PC-3 (cell line): Measurements from ENCODE around the gene ANKRD10. TPM values are rescaled to one million over a fixed set of nuclear protein-coding genes. Genes with fewer than 3 reads are reported as not detected.
A peak's percentile ranks its signal among the peaks of the same experiment; 100 is the strongest.

Experiments used
- ATAC-seq: fragments of 200-7000 bp; cut with Tn5 transposase; 2 replicates; pipeline ENCODE4 v1.9.1; 2020; ENCODE audit warnings: mild to moderate bottlenecking, moderate library complexity
- BruUV-seq: library from RNA; stranded (reverse); fragments of 400-500 nt; replicated peaks from 2 replicates; lab custom pipeline; 2021; lab: Mats Ljungman, UMichigan
- CTCF ChIA-PET: fragments of 300-600 bp; sonication (Branson Sonifier 250); formaldehyde crosslinking; loops from one replicate; lab custom pipeline; 2022; ENCODE audit warnings: antibody characterized with exemption; lab: Charles Lee
- POLR2A ChIA-PET: fragments of 300-600 bp; sonication (Branson Sonifier 250); formaldehyde crosslinking; loops from one replicate; lab custom pipeline; 2022; ENCODE audit warnings: antibody characterized with exemption; ENCODE audit not compliant: unreplicated experiment; lab: Charles Lee
- DNase-seq: peaks from one replicate; pipeline ENCODE4 v3.0.0-alpha.2; 2015
- H2AFZ ChIP-seq: fragments of 300-600 bp; sonication (generic); 2 replicates; pipeline ENCODE4 v1.6.0; 2016; ENCODE audit warnings: antibody characterized with exemption, low read length
- H3F3A ChIP-seq: fragments of 300-600 bp; sonication (generic); one replicate; pipeline ENCODE4 v1.6.0; 2017; ENCODE audit warnings: antibody characterized with exemption, low read length, control low read depth, mild to moderate bottlenecking; ENCODE audit not compliant: unreplicated experiment
- H3K27ac ChIP-seq: fragments of 300-600 bp; sonication (generic); 2 replicates; pipeline ENCODE4 v1.5.1; 2016; ENCODE audit warnings: mild to moderate bottlenecking, low read length
- H3K27me3 ChIP-seq: fragments of 300-600 bp; sonication (generic); 2 replicates; pipeline ENCODE4 v1.6.1; 2016; ENCODE audit warnings: low read length, mixed read lengths
- H3K36me3 ChIP-seq: fragments of 300-600 bp; sonication (generic); 2 replicates; pipeline ENCODE4 v1.6.1; 2016; ENCODE audit warnings: low read depth, mixed run types, low read length, mixed read lengths
- H3K4me1 ChIP-seq: fragments of 300-600 bp; sonication (generic); 2 replicates; pipeline ENCODE4 v1.5.1; 2016; ENCODE audit warnings: low read length; ENCODE audit not compliant: insufficient read depth
- H3K4me2 ChIP-seq: fragments of 300-600 bp; sonication (generic); 2 replicates; pipeline ENCODE4 v1.6.0; 2016; ENCODE audit warnings: low read length
- H3K4me3 ChIP-seq: fragments of 300-600 bp; sonication (generic); 2 replicates; pipeline ENCODE4 v1.5.1; 2016; ENCODE audit warnings: mild to moderate bottlenecking, low read length, mixed read lengths
- H3K79me2 ChIP-seq: fragments of 300-600 bp; sonication (generic); 2 replicates; pipeline ENCODE4 v1.6.1; 2017; ENCODE audit warnings: low read length, mixed read lengths
- H3K9ac ChIP-seq: fragments of 300-600 bp; sonication (generic); 2 replicates; pipeline ENCODE4 v1.6.0; 2016; ENCODE audit warnings: mild to moderate bottlenecking, low read length
- H3K9me2 ChIP-seq: fragments of 300-600 bp; sonication (generic); replicated peaks from 2 replicates; pipeline ENCODE4 v1.6.1; 2016; ENCODE audit warnings: mixed run types, low read length, mixed read lengths
- H3K9me3 ChIP-seq: fragments of 300-600 bp; sonication (generic); 2 replicates; pipeline ENCODE4 v1.6.1; 2016; ENCODE audit warnings: low read length, mixed read lengths
- H4K20me1 ChIP-seq: fragments of 300-600 bp; sonication (generic); 2 replicates; pipeline ENCODE4 v1.6.1; 2016; ENCODE audit warnings: low read length, mixed read lengths
- CTCF ChIP-seq: fragments of 300-600 bp; sonication (generic); conservative IDR thresholded peaks from 2 replicates; pipeline ENCODE4 v1.5.1; 2017; ENCODE audit warnings: antibody characterized with exemption, low read depth, mild to moderate bottlenecking, low read length
- EZH2 ChIP-seq: fragments of 300-600 bp; sonication (generic); IDR thresholded peaks from one replicate; pipeline ENCODE4 v1.6.1; 2017; ENCODE audit warnings: antibody characterized with exemption, mild to moderate bottlenecking, low read length; ENCODE audit not compliant: unreplicated experiment
- EZH2phosphoT487 ChIP-seq: fragments of 300-600 bp; sonication (generic); IDR thresholded peaks from 2 replicates; pipeline ENCODE4 v1.6.1; 2018; ENCODE audit warnings: mild to moderate bottlenecking, antibody characterized with exemption, low read length, borderline replicate concordance
- intact Hi-C: fragments of 100-400 bp; cut with micrococcal nuclease; formaldehyde crosslinking; loops from 2 replicates; pipeline ENCODE4 v1.9.0; 2023
- total RNA-seq: library from RNA; depleted of rRNA; stranded (reverse); fragments of >200 nt; gene quantifications from 2 replicates; pipeline ENCODE4 v1.2.3, GENCODE V29; 2014

The ANKRD10 gene
- total RNA-seq, 1 experiment from 2014 or later = 60.2 TPM

DNA sequence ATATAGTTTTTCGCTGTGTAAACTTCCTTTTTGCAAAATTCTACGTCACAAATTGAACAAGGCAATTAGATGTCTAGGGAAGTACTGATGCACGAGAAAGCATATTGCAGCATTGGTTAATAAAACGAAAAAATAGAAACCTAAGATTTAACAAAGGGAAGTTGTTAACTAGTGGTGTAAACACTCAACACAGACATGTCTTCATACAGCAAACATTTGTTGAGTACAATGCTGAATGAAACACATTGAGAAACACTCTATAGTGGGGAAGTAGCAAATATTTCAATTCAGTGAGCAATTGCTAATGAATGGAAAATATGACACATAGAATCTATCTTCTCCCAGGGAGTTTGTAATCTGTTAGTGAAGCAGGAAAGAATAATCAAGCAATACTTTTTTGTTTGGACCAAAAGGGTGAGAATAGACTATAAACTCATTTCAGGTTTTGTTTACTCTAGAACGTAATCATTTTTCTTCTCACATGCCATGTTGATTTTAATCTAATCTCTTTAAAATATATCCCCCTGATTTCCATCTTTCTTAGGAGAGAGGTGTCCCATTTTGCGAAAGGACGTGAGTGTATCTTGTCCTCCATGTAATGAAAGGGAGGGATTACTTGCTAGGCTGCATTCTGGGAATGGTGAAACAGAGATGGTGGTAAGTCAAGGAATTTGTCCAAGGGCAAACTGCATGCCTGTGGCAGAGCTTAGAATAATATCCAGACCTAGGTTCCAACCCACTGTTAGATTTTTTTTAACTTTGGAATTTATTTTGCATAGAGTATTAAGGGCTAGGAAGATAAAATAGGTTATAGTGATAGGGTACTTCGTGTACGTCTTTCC, 1.7 kb upstream of the ANKRD10 start:
- H3F3A ChIP-seq = no peaks in the 10 kb centered on the region
- H2AFZ ChIP-seq = no peak overlapping the region
- H3K27ac ChIP-seq = no peak overlapping the region
- ATAC-seq (no peak), DNase-seq (peak; percentile 31)
- peaks cover 21% of the 10 kb centered on the region for H3K4me1 ChIP-seq
- intact Hi-C loops = loop anchor here (1.0 to 10.0 kb wide), 4 partner anchors 49 to 298 kb away; no protein-coding TSS in a partner anchor
- ChIA-PET CTCF (no interaction called here), POLR2A (no interaction called here)
- no peak for TF ChIP-seq EZH2phosphoT487
- no peak for TF ChIP-seq EZH2
- no peak for TF ChIP-seq CTCF
- peaks cover 26% of the 10 kb centered on the region for H4K20me1 ChIP-seq
- H3K9ac ChIP-seq = no peak overlapping the region
- no peaks in the 10 kb centered on the region for H3K9me2 ChIP-seq
- H3K4me2 ChIP-seq = peak overlapping the region; percentile 81
- no peaks in the 10 kb centered on the region for H3K36me3 ChIP-seq
- H3K4me3 ChIP-seq = peak overlapping the region; percentile 76
- H3K79me2 ChIP-seq = peaks cover 32% of the 10 kb centered on the region
- H3K27me3 ChIP-seq = no peaks in the 10 kb centered on the region
- no peaks in the 10 kb centered on the region for H3K9me3 ChIP-seq
- no TSS peak for BruUV-seq

- H4K20me1 ChIP-seq = peaks cover 30% of the 10 kb centered on the region
- H3F3A ChIP-seq = no peaks in the 10 kb centered on the region
- TSS peak; percentile 35 for BruUV-seq
- TF ChIP-seq EZH2 (no peak), CTCF (no peak), EZH2phosphoT487 (no peak)
- peak overlapping the region; percentile 81 for H3K4me2 ChIP-seq
- H3K79me2 ChIP-seq = peaks cover 39% of the 10 kb centered on the region
- peak overlapping the region; percentile 65 for H3K9ac ChIP-seq
- H3K4me3 ChIP-seq = peak overlapping the region; percentile 76
- H3K27me3 ChIP-seq = no peaks in the 10 kb centered on the region
- H2AFZ ChIP-seq = peak overlapping the region; percentile 74
- POLR2A ChIA-PET = interaction anchor here (0.5 kb wide), 1 partner anchor 66 kb away, joined by 6 read pairs; no protein-coding TSS in a partner anchor
- CTCF ChIA-PET = interaction anchor here (0.6 to 1.1 kb wide), 5 partner anchors 29 to 769 kb away, joined by 3 to 5 read pairs (median 3); no protein-coding TSS in a partner anchor
- H3K27ac ChIP-seq = peak overlapping the region; percentile 38
- ATAC-seq = no peak
- H3K36me3 ChIP-seq = no peaks in the 10 kb centered on the region
- no peaks in the 10 kb centered on the region for H3K9me3 ChIP-seq
- H3K9me2 ChIP-seq = no peaks in the 10 kb centered on the region
- H3K4me1 ChIP-seq = peaks cover 25% of the 10 kb centered on the region
- intact Hi-C loops = loop anchor here (1.0 to 10.0 kb wide), 7 partner anchors 45 to 299 kb away; no protein-coding TSS in a partner anchor
- DNase-seq = no peak
These were observed 971 bp upstream of the ANKRD10 start for GRCh38 chr13:110915874-110916206.
